COLO668 (cell line): ENCODE data around the gene PTX4.
A peak's percentile ranks its signal among the peaks of the same experiment; 100 is the strongest.
"Not testable (repeated sequence)": the region's sequence is repeated elsewhere in the genome, so short reads cannot be mapped to it uniquely, and the experiment has no call there.

Source experiments
- DNase-seq: peaks from one replicate; lab custom pipeline; 2025; ENCODE audit not compliant: unreplicated experiment; lab: John Stamatoyannopoulos, UW

The PTX4 gene

GRCh38 chr16:1446296-1447080 lies 42.3 kb downstream of the PTX4 start:
- no peak for DNase-seq

DNA sequence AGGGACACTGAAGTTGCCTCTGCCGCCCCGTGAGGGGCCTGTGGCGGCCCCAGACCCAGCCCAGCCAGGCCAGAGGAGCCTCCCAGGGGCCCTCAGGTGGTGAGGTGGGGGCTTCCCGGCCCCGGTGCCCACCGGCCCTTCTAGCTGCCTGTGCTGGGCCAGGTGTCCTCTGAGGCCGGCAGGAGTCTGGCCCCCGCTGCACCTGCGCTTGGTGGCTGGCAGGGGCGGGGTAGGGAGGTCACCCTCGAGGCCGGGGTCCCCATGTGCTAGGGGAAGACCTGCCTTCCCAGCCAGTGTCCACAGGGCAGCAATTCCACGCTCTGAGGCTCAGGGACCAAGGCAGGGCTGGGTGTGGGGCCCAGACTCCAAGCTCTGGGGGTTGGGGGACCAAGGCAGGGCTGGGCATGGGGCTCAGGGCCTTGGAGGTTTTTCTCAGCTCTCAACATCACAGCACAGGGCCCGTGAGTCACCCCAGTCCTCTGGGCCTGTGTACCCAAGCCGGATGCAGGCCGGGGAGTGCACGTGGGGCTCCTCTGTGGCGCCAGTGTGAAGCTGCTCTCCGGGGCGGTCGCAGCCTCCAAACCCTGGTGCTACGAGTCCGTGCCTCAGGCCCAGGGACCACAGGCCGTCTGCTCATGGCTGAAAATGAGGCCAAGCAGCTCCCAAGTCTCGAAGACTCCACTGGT lies 43.1 kb downstream of the PTX4 start:
- DNase-seq: no peak

DNA sequence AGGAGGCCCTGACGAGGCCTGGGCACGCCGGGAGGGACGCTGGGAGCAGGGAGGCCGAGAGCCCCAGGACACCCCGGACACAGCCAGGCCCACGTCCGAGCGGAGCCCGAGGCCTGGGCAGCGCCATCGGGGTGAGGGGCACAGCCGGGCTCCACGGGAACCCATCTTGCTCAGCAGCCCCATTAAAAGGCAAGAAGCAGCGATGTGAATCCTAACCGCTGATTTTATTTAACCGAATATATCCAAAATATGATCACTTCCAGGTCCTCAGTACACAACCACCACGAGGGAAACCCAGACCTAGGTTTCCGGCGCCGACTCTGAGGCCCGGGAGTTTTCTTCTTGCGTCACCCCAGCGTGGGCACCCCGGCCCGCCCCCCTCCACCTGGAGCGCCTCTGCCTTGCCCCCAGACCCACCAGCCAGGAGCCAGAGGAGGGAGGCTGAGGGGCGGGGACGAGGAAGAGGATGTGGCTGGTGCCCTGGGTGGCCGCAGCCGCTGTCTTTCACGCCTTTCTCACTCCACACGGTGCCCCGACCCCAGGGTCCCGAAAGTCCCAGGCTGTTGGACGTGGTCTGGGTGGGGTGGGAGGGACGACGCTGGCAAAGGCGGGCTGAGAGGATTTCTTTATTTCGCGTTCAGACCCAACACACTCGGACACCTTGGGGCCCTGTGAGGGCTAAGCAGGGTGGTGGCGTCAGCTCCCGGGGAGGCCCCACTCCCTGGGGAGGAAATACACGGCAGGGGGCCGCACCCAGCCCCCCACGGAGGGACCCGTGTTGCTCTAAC lies 43.8 kb downstream of the PTX4 start:
- DNase-seq: no peak

- DNase-seq: no peak
Observed at GRCh38 chr16:1443980-1444729, 44.6 kb downstream of the PTX4 start, which contains the start of gene CCDC154. TSS of gene CCDC154 (minus strand) at chr16:1444556. CDS start at chr16:1444322, 234 bp downstream.

GRCh38 chr16:1443403-1443973 lies 45.3 kb downstream of the PTX4 start:
- peak; percentile 60 for DNase-seq

- DNase-seq: no peak
Observed at GRCh38 chr16:1442697-1443096, 46.0 kb downstream of the PTX4 start.

DNA sequence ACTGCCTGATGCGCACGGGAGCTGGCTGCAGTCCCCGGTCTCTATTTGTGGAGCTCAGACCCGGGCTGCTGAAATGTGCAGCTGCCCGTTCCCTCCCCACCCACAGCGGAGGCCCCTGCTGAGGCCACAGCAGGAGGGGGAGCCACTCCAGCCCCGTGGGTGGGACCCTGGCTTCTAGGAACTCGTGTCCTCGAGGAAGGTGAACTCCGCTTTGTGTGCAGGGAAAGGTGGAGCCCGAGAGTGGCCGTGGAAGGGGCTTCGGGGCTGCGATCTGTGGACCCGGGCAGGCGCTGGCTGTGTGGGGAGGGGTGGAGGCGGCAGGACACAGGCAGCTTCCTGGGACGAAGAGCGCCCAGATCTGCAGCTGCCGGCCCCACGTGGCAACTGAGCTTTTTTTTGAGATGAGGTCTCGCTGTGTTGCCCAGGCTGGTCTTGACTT lies 47.3 kb downstream of the PTX4 start:
- DNase-seq: no peak

GRCh38 chr16:1439699-1440074 lies 49.1 kb downstream of the PTX4 start:
- DNase-seq: not testable (repeated sequence)

DNA sequence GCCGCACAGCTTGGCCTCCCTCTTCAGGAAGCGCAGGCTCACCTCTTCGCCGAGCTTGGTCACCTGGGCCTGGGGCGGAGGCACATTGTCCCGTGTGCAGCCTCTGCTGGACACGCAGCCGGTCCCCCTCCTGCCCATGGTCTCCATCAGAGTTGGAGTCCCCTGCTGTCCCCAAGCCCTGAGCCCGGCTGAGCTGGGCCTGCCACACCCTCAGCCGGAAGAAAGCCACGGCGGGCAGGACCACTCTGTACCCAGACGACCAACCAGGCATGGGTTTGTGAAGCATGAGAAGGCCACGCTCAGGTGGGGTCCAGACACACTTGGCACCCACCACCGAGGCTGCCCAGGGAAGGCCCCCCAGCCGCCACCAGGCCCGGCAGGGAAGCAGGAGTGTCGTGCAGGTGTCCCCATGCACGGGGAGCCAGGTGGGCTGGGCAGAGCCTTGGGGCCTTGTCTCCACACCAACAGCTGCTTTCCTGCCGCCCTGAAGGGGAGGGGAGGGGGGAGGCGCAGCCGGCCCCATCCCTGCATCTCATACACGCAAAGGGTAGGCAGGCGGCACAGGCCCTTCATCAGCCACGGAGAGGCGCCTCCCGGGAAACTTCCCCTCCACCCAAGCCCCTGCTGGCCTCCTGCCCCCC lies 49.6 kb downstream of the PTX4 start:
- peak; percentile 74 for DNase-seq

GRCh38 chr16:1438229-1439057 lies 50.3 kb downstream of the PTX4 start:
- DNase-seq: peak; percentile 67

DNA sequence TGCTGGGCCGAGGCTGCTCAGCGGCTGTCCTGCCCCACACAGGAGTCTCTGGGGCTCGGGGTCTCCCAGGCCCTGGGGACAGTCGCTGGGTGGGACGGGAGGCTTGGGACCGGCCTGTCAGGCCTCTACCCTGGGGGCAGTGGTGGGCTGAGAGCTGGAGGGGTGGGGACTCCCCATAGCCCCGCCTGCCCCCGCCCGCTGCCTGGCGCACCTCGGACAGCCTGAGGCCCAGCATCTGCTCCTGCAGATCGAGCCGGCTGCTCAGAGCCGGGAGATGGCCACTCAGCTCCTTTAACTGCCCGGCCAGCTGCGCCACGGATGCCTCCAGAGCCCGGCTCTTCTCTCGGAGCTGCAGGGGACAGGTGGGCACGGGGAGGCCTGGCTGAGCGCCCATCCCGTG lies 51.1 kb downstream of the PTX4 start:
- DNase-seq: peak; percentile 58

DNA sequence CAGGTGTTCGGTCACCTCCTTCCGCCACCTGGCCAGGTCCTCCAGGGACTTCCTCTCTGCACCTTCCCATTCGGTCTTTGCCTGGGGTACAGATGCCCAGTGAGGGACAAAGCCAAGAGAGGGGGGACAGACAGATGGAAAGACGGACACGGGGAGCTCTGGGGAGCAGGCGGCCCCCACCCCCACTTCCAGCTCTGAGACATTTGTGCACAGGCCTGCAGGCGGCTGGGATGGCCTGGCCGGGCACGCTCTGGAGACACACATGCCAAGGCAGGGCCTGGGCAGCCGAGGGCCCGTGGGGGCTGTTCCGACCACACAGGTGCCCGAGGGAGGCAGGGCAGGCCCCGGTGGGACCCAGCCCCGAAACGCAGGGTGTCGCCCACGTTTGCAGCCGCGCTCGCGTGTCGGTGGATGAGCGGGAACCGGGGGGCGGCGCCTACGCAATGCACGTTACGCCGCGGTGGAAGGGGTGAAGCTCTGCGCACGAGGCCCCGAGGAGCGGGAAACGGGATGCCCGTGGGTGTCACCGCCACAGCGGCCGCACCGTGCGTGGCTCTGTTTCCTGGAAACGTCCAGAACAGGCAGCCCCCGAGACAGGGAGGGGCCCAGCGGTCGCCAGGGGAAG lies 51.9 kb downstream of the PTX4 start:
- no peak for DNase-seq

DNA sequence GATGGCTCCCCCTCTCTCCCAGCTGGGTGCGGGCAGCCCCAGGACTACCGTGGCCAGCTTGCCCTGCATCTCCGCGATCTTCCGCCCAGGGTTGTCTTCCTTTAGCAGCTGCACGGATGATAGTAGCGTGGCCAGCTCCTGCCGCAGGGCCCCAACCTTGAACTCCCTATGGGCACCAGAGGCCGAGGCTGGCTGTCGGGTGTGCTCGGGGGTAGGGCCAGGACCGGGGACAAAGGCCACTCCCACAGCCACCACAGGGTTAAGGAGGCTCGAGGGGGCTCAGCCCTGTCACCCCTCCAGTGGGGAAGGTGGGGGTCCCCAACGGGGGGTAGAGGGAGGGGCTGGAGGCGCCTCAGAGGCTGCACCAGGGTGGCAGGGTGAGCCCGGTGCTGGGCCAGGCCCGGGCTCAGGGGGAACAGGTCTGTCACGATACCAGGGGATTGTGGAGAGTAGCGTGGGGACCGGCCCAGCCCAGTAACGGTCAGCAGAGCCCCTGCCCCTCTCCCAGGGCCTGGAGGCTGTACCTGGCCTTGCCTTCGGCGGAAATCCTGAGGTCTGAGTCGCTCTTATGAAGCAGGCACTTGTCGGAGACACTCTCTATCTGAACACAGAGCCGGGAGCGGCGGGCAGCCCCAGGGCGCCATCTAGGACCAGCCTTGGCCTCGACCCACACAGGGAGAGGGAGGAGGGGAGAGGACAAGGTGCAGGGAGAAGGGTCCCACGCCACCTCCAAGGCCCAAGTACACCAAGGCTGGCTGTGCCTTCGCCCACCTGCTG lies 52.6 kb downstream of the PTX4 start:
- DNase-seq: peak; percentile 41
